ENCODE data around the gene EPHA5.

DNA sequence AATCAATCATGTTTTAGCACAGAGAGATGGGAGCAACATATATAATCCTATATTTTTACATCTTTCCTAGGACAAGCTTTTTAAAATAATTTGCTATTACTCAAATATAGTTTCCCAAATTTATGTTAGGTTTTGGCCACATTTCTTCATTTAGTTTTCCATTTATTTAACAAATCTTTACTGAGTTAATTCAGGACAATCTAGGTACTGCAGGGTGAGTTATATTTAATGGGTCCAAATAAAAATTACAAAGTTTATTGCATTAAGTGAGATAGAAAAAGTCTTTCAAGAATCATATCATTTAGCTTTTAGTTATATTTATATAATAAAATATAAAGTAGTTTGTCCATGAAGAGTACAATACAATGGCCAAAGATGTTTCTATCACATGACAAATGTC lies 269.2 kb downstream of the EPHA5 start:
- TF ChIP-seq YY1 (IDR thresholded peaks at IDR 0.05; ENCODE audit: extremely low read depth, insufficient replicate concordance, low read depth, low read length) = no peak
- TF ChIP-seq, protein P1, sequence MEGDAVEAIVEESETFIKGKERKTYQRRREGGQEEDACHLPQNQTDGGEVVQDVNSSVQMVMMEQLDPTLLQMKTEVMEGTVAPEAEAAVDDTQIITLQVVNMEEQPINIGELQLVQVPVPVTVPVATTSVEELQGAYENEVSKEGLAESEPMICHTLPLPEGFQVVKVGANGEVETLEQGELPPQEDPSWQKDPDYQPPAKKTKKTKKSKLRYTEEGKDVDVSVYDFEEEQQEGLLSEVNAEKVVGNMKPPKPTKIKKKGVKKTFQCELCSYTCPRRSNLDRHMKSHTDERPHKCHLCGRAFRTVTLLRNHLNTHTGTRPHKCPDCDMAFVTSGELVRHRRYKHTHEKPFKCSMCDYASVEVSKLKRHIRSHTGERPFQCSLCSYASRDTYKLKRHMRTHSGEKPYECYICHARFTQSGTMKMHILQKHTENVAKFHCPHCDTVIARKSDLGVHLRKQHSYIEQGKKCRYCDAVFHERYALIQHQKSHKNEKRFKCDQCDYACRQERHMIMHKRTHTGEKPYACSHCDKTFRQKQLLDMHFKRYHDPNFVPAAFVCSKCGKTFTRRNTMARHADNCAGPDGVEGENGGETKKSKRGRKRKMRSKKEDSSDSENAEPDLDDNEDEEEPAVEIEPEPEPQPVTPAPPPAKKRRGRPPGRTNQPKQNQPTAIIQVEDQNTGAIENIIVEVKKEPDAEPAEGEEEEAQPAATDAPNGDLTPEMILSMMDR (IDR thresholded peaks at IDR 0.05 in 2 of 3, conservative IDR thresholded peaks at IDR 0.05 in 1 of 3; ENCODE audit: borderline replicate concordance in 1 of 3, insufficient read depth in 1 of 3, low read depth in 2 of 3, low read length in 2 of 3) = no peak
- TF ChIP-seq EZH2 (IDR thresholded peaks at IDR 0.05) = no peak
- no peak for TF ChIP-seq POLR2A (IDR thresholded peaks at IDR 0.05; ENCODE audit: borderline replicate concordance, extremely low read depth, insufficient read depth, insufficient read length)
- no peak for TF ChIP-seq RAD21 (IDR thresholded peaks at IDR 0.05; ENCODE audit: low read depth)
- TF ChIP-seq, protein P2, sequence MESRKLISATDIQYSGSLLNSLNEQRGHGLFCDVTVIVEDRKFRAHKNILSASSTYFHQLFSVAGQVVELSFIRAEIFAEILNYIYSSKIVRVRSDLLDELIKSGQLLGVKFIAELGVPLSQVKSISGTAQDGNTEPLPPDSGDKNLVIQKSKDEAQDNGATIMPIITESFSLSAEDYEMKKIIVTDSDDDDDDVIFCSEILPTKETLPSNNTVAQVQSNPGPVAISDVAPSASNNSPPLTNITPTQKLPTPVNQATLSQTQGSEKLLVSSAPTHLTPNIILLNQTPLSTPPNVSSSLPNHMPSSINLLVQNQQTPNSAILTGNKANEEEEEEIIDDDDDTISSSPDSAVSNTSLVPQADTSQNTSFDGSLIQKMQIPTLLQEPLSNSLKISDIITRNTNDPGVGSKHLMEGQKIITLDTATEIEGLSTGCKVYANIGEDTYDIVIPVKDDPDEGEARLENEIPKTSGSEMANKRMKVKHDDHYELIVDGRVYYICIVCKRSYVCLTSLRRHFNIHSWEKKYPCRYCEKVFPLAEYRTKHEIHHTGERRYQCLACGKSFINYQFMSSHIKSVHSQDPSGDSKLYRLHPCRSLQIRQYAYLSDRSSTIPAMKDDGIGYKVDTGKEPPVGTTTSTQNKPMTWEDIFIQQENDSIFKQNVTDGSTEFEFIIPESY (IDR thresholded peaks at IDR 0.05; ENCODE audit: extremely low read depth, insufficient replicate concordance, low read length) = no peak
- TF ChIP-seq, protein P3, sequence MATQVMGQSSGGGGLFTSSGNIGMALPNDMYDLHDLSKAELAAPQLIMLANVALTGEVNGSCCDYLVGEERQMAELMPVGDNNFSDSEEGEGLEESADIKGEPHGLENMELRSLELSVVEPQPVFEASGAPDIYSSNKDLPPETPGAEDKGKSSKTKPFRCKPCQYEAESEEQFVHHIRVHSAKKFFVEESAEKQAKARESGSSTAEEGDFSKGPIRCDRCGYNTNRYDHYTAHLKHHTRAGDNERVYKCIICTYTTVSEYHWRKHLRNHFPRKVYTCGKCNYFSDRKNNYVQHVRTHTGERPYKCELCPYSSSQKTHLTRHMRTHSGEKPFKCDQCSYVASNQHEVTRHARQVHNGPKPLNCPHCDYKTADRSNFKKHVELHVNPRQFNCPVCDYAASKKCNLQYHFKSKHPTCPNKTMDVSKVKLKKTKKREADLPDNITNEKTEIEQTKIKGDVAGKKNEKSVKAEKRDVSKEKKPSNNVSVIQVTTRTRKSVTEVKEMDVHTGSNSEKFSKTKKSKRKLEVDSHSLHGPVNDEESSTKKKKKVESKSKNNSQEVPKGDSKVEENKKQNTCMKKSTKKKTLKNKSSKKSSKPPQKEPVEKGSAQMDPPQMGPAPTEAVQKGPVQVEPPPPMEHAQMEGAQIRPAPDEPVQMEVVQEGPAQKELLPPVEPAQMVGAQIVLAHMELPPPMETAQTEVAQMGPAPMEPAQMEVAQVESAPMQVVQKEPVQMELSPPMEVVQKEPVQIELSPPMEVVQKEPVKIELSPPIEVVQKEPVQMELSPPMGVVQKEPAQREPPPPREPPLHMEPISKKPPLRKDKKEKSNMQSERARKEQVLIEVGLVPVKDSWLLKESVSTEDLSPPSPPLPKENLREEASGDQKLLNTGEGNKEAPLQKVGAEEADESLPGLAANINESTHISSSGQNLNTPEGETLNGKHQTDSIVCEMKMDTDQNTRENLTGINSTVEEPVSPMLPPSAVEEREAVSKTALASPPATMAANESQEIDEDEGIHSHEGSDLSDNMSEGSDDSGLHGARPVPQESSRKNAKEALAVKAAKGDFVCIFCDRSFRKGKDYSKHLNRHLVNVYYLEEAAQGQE (IDR thresholded peaks at IDR 0.05; ENCODE audit: low read depth) = no peak
- no peak for TF ChIP-seq POLR2AphosphoS5 (IDR thresholded peaks at IDR 0.05; ENCODE audit: low read depth, low read length)
- TF ChIP-seq, protein P4, sequence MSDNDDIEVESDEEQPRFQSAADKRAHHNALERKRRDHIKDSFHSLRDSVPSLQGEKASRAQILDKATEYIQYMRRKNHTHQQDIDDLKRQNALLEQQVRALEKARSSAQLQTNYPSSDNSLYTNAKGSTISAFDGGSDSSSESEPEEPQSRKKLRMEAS (IDR thresholded peaks at IDR 0.05) = no peak
- TF ChIP-seq ZFX (IDR thresholded peaks at IDR 0.05) = no peak
- TF ChIP-seq, protein P5, sequence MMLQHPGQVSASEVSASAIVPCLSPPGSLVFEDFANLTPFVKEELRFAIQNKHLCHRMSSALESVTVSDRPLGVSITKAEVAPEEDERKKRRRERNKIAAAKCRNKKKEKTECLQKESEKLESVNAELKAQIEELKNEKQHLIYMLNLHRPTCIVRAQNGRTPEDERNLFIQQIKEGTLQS (IDR thresholded peaks at IDR 0.05) = no peak
- no peak for TF ChIP-seq ZNF274 (IDR thresholded peaks at IDR 0.05; ENCODE audit: low read depth, low read length)
- TF ChIP-seq CBX3 (IDR thresholded peaks at IDR 0.05; ENCODE audit: low read depth) = no peak

Data from HCT116 (cell line).